GM12892 (cell line): ENCODE measurements around the gene DEPP1.

ENCODE experiments used
- POLR2A ChIP-seq: IDR thresholded peaks from 2 replicates; pipeline ENCODE4 v1.6.1; 2011; ENCODE audit warnings: low read depth, low read length, control low read depth
- POLR2AphosphoS5 ChIP-seq: IDR thresholded peaks from 2 replicates; pipeline ENCODE4 v1.6.1; 2011; ENCODE audit warnings: low read depth, low read length, control low read depth
- TAF1 ChIP-seq: IDR thresholded peaks from 2 replicates; pipeline ENCODE4 v1.6.1; 2011; ENCODE audit warnings: low read depth, mild to moderate bottlenecking, control low read depth, low read length, borderline replicate concordance

DNA sequence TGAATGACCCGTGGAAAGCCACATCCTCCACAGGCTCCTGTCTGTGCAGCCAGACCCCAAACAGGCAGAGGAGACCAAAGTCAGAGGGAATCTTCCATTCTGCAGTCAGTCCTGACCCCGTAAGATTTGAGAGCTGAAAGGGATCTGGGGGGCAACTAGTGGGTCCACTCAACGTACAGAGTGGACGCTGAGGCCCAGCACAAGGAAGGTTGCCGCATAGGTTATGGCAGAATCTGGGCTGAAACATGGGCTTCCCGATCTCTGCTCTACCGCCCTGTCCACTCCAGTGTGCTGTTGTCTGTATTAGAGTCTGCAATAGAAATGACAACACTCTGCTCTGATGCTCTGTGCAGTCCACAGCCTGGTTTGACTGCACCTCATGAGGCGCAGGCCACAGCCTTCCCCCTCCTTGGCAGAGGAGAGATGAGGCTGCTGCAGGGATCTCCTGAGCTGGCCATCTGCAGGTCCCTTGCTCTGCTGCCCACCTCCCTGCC lies 14.2 kb upstream of the DEPP1 start:
- no peak for TF ChIP-seq POLR2A
- TF ChIP-seq TAF1 = no peak
- TF ChIP-seq POLR2AphosphoS5 = no peak
